Measurements from ENCODE around the gene ZDHHC13. TPM values are rescaled to one million over a fixed set of nuclear protein-coding genes. Genes with fewer than 3 reads are reported as not detected.

ZDHHC13 gene, protein sequence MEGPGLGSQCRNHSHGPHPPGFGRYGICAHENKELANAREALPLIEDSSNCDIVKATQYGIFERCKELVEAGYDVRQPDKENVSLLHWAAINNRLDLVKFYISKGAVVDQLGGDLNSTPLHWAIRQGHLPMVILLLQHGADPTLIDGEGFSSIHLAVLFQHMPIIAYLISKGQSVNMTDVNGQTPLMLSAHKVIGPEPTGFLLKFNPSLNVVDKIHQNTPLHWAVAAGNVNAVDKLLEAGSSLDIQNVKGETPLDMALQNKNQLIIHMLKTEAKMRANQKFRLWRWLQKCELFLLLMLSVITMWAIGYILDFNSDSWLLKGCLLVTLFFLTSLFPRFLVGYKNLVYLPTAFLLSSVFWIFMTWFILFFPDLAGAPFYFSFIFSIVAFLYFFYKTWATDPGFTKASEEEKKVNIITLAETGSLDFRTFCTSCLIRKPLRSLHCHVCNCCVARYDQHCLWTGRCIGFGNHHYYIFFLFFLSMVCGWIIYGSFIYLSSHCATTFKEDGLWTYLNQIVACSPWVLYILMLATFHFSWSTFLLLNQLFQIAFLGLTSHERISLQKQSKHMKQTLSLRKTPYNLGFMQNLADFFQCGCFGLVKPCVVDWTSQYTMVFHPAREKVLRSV
- total RNA-seq = 15.5 and 22.5 TPM in 2 replicates

DNA sequence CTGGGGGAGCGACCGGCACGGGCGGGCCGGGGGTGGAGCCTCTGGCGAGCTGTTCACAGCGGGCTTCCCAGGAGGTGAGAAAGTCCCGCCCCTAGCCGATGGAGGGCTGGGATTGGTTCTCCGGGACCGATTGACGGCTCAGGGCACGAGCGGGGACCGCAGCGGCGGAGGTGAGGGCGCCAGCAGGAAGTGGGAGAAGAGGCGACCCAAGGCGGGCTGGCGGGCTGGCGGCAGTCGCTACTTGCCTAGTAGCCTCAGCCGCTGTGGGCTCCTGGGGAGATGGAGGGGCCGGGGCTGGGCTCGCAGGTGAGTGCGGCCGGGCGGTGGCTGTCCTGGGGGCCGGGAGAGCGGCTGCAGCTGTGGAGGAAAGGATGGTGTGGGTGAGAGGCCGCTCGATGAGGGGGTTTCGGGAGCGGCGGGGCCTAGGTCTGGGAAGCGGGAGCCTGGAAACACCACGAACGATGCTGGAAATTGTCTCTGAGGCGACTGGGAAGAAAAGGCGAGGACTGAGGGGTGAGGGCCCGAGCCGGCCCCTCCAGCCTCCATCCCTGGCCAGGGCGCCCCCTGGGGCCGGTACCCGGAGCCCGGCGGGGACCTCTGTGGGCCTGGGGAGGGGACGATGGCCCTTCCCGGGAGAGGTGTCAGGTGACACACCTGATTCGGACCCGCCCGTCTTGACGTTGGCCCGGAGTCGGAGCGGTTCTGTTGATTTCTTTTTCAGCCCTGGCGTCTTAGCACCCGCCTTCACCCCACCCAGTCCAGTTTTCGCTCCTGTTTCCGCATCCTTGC is at the start of gene ZDHHC13:
TSS of gene ZDHHC13 (plus strand) at position 198 of the 789 bp plus-strand sequence. CDS start at position 280, 82 bp downstream.
- peak; percentile 63 to 93 for DNase-seq (ENCODE audit: low read depth in 2 of 2)

DNA sequence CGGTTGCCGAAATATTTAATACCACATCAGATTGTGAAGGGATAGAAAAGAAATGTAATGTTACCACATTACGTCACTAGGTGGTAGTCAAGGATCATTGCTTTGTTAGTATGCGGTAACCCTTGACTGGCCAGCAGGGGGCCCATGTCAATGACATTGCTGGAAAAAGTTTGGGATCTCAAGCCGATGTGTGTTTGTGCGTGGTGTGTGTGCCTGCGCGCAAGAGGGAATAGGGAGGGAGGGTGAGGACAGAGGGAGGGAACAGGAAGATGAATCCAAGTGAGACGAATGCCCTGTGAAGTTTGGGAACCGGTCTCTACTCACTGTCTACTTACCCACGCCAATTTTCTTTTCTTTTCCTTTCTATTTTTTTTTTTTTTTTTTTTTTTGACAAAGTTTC is 45.7 kb upstream of the ZDHHC13 start:
- DNase-seq (ENCODE audit: low read depth in 2 of 2) = peak; percentile 75 to 90

DNA sequence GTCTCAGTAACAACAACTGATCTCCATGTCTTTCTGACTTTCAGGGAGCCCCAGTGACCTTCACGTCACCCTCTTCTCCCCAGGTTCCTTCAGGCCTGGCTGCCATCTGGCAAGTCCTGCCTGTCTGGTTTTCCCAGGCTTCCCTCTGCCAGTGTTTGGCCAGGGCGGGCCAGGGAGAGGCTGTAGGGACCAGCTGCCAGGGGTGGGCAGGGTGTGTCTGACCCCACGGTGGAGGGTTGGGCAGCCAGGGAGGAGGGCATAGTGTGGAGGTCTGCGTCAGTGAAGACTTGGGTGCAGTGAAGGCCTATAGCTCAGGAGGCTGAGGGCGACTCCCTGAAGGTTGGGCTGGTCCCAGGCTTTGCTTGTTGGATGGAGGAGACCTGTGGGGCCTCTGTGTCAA is 44.5 kb upstream of the ZDHHC13 start:
- no peak for DNase-seq (ENCODE audit: low read depth in 2 of 2)

DNA sequence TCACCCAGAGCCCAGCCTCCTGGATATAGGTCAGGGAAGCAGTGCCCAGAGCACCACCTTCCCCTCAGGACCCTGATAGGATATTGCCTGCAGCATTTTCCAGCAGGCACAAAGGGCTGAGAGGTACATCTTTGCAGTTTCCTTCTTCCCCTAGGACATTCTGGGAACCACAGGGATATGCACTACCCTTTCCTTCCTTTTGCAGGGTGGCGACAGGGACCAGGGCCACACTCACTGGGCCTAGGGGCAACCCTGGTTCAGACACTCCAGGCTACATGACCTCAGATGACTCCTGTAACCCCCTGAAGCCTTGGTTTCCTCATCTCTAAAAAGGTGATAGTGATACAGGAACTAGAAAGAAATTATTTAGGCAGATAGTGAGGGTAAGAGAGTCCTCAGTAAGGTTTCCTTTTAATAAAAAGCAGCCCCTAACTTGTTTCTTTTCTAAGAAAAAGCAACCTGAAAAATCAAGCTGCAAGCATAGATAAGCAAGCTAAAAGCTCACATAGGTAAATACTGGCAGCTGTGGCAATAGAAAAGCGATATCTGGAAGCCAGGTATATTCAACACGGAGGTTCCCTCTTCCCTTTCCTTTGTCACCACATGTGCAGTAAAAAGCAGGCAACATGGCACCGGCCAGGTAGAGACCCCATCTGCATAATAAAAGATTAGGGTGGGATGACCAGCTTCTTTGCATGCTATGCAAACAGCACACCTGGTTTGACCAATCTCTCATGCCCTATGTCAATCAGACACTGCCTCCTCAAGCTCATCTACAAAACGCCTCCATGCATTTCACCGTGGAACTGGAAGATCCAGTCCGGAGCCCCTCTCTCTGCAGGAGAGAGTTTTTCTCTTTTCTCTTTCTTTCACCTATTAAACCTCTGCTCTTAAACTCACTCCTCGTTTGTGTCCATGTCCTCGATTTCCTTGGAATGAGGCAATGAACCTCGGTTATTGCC is 43.2 kb upstream of the ZDHHC13 start:
- no peak for DNase-seq (ENCODE audit: low read depth in 2 of 2)

DNA sequence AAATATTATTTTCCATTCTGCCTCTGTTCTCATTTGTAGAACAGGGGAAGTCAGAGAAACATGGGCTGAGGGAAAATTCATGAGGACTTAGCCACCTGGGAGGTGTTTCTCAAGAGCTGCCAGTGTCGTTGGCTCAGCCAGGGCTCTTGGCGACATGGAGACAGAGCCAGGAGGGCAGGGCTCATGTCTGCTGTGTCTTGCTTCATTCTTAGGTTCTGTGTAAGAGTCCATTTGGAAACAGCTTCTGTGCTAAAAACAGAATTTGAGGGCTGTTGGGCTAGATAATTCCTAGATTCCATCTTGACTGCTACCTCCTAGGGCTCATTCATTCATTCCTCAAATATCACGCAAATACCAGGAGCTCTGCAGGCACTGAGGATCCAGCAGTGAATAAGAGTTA is 41.3 kb upstream of the ZDHHC13 start:
- no peak for DNase-seq (ENCODE audit: low read depth in 2 of 2)

DNA sequence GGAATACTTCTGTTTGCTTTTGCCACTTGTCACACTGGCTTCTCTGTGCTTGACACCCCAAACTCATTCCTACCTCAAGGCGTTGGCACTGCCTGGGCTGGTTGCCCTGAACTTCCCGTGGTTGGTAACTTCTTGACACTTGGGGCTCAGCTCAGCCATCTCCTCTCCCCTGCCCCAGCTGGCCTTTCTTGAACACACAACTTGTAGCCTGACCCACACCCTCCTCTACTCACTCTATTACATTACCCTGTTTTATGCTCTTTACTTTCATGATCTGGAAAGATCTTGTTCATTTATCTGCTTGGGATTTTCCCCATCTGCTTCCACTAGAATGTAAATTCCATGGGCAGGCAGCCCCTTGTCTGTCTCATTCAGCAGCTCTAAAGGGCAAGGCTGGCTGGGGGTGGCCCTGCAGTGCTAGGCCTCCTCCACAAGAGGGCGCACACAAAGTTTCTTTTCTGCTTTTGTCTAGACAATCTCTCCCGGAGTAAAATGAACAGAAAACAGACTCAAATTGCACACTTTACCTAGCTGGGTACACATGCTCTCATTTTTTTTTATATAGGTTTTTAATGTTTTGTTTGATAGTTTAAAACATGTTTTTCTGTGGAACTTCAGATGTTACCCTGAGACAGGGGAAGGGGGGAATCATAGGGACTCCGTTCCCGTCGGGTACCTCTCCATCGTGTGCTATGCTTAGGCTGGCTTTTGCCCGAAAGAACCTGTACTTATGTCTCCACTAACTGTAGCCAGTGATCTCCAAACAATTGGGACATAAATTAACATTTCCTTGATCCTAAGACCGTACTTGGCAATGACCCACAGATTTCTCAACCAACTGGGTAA is 40.0 kb upstream of the ZDHHC13 start:
- DNase-seq (ENCODE audit: low read depth in 2 of 2) = peak in 1 of 2 donors; percentile 60

DNA sequence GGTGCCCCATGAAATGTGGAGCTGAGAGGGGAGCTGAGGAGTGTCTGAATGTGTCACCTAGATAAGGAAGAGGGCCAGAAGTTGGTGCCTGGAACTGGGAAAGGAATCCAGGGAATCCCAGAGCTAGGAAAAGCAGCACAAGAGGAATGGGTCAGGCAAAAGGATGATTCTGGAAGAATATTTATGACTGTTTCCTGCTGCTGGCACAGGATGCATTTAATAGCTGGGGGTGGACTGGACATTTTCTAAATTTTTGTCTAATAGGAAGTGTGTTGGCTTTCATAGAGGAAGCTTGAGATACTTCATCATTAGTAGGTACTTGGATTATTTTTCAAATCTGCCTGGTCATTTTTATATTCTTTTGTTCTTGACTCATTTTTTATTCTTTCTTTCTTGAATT is 39.0 kb upstream of the ZDHHC13 start:
- peak in 1 of 2 donors; percentile 49 for DNase-seq (ENCODE audit: low read depth in 2 of 2)

DNA sequence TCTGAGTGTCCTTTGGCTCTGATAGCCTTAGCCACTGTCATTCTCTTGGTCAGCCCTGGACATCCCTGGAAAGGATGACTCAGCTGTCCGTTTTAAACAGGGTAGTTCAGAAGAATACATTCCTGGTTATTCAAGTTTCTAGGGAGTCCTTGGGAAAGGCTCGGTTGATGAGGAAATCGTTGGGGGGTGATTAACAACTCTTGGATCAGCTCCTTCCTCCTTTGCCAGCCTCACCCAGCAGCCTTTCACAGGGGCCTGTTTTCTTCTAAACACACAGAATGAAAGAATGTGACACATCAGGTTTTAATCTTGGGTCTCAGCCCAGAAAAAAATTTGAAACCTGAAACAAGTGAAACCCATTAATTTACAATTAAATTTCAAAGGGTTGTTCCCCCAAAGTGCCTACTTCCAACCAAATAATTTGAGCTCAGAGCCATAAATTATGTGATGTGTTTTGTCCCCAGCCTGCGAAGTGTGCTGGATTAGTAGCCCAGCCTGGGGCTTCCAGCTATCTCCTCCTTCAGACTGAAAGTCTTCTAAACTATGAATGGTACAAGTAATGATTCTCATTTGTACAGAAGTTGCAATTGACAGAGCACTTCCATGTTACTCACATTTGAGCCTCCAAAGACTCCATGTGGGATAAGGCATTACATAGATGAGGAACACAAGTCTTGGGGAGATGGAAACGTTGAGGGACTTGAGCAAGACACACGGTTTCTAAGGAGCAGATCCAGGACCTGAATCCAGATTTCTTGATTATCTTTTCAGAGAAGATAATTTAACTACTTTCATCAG is 37.1 kb upstream of the ZDHHC13 start:
- DNase-seq (ENCODE audit: low read depth in 2 of 2) = peak; percentile 47 to 86

DNA sequence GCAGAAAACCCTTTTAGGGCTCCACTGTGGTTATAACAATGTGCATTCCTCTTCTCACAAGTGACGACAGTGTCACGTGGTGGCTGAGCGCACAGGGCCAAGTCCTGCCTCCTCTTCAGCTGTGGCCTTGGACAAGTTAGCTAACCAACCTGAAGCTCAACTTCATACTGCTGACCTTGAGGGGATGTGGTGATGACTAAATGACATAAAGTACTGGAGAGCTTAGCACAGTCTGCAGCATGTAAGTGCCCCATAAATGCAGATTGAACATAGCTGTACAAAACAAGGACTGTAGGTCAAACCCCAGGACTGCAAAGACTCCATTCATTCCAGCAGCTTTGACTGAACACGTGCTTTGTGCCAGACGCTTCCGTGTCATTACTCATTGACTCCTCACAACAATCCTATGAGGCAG is 36.4 kb upstream of the ZDHHC13 start:
- DNase-seq (ENCODE audit: low read depth in 2 of 2) = peak; percentile 68 to 85

DNA sequence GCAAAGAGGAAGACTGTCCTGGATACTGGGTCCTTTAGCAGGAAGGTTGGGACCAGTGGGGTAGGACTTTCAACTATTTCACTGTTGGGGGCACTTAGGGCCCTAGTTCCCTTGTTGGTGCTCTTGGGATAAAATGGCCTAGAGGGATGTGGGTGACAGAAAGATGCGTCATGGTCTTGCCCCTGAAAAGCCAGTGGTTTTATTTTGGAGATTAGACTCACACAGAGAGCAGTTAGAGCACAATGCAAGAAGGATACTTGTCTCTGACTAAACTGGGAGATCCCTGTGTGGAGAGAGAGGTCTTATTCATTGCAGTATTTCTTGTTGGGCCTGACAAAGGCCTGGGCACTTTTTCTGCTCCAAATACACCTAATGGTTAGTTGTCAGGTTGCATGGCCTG is 33.8 kb upstream of the ZDHHC13 start:
- no peak for DNase-seq (ENCODE audit: low read depth in 2 of 2)

DNA sequence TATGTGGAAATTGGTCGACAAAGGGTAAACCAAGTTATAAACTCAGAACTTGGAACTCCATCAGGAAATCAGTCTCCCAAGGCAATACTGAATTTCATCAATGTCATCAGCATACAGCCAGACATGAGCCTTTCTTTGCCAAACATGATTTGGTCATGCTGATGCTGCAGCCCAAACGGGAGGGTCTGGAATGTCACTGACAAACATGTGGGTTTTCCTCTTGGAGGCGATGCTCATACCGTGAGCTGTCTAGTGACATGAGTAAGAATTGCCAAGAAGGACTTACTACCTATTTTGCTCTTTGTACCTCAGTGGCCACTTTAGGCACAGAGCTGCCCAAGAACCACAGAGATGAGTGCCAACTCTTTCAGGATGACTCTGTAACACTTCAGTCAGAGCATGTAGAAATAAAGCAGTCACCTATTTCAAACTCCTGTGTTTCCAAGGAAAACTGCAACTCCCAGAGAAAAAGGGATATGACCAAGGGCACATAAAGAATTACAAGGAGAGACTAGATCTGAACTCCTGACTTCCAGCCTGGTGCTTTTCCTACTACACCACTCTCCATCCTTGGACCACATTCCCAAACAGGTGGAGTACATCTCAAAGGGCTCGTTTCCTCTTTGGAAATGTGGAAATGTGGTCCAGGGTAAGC is 32.2 kb upstream of the ZDHHC13 start:
- DNase-seq (ENCODE audit: low read depth in 2 of 2) = no peak

DNA sequence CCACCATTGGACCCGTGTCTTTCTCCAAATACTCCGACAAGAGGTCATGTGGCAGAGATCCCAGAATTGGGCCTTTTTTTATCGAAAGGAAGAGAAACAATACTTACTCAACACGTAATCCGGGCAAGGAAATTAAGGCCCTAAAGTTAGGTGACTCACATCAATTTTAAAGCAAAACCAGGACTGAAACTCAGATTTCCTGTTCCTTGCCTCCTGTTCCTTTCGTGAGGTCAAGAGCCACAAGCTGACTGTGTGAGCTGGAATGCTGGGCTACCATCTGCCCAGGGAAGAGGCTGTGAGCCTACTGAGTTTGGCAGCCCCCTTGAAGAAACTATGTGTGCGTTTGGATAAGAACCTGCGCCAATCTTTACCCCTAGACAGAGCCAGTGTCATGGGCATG is 29.3 kb upstream of the ZDHHC13 start:
- DNase-seq (ENCODE audit: low read depth in 2 of 2) = peak in 1 of 2 donors; percentile 94

DNA sequence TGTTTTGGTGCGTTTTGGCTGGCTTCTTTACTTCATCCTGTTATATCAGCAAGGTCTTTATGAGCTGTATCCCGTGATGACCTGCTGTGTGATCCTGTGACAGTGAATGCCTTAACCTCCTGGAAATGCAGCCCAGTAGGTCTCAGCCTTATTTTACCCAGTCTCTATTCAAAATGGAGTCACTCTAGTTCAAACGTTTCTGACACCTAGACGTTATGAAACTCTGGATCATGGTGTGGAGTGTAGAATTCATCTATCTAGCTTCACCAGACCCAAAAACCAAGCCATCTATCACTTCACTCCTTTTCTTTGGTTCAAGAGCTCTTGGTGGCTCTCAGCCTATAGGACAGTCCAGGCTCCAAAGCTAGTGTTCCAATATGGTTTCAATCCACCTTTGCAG is 28.2 kb upstream of the ZDHHC13 start:
- DNase-seq (ENCODE audit: low read depth in 2 of 2) = no peak

DNA sequence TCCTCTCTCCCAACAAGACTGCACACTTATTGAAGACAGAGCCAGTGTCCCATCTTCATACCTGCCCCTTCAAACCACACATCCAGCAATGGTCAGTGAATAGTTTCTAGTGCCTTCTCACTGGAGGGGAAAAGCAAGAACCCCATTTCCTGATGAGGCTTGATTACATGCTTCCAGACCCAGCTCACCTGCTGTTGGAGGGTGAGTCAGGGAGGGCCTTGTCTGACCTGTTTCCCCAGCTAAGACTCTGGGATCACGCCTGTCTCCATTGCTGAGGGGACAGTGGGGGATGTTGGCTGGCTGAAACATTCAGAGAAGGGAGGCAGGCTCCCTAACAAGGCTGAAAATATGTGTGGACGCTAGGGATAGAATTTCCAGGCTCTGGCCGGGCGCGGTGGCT is 27.5 kb upstream of the ZDHHC13 start:
- DNase-seq (ENCODE audit: low read depth in 2 of 2) = no peak

DNA sequence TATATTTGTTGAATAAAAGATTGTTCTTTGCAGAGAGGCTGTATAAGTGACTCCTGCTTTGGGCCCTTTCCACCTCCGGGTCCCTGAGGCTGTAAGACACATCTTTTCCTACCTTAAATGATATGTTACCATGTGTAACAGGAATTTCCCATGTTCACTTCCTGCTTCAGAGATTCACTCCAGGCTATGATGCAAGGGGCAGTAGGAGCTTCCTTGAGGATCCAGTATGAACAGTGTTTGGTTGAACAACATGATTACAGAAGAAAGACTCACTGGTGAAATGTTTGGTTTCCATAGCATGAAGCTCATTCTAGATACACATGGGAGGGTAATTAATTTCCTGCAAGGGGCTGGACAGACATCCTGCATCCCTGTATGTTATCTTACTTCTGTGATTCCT is 25.6 kb upstream of the ZDHHC13 start:
- DNase-seq (ENCODE audit: low read depth in 2 of 2) = peak in 1 of 2 donors; percentile 63

DNA sequence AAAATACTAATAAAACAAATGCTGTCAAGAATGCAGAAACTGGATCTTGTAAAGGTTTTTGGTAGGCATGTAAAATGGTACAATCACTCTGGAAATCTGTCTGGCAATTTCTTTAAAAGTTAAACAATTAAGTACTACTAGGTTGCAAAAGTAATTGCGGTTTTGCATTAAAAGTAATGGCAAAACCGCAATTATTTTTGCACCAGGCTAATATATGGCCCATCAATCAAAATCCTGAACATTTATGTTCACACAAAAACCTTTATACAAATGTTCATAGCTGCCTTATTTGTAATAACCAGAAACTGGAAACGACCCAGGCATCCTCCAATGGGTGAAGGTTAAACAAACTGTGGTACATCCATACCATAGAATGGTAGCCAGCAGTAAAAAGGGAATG is 24.6 kb upstream of the ZDHHC13 start:
- DNase-seq (ENCODE audit: low read depth in 2 of 2) = no peak

DNA sequence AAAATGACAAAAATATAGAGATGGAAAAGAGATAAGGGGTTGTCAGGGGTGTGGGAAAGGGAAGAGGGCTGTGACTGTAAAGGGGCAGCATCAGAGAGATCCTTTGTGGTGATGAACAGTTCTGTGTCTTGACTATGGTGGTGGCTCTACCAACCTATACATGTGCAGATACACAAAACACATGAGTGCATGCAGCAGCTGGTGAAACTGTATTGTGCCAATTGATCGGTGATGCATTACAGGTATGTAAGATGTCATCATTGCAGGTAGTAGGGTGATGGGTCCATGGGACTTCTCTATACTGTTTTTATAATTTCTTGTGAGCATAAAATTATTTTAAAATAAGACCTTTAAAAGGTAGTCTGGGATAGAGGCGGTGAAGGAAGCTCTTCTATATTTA is 24.1 kb upstream of the ZDHHC13 start:
- no peak for DNase-seq (ENCODE audit: low read depth in 2 of 2)

DNA sequence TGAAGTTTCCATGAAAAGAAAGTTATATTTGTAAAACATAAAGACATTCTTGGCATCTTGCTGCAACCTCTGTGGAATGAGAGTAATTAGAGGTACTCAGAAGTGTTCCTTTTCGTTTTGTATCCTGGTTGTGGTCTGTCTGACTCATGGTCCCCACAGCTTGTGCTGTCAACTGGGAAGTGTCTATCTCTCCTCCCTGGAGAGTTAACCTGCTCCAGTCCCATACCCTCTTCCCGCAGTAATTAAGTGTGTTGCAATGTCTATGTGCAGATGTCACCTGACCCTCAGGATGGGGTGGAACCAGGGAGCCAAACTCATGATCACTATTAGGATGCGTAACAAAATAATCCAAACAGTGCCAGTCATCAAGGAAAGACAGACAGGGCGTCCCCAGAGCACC is 23.0 kb upstream of the ZDHHC13 start:
- no peak for DNase-seq (ENCODE audit: low read depth in 2 of 2)

DNA sequence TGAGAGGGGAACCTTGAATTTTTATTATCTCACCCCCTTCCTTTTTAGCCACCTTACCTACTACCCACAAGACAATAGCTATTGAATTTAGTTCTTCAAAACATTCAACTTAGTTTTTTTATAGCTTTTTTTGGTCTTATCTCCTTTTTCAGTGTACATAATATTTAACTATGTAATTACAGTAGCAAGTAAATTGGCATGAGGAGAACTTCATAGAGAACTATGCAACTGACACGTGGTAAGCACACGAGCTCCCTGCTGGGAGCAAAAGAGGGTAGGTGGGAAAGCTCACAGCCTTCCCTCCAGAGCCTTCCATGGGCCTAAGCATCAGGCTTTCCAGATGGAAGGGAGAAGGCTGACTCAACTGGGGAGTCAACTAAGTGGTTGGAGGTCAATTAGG is 22.1 kb upstream of the ZDHHC13 start:
- DNase-seq (ENCODE audit: low read depth in 2 of 2) = no peak

Measured in dermis microvascular lymphatic vessel endothelial cell (primary cell).